Mesendoderm (in vitro differentiated cells): Measurements from ENCODE around the gene NUPR1. TPM values are rescaled to one million over a fixed set of nuclear protein-coding genes. Genes with fewer than 3 reads are reported as not detected.

Source experiments
- DNase-seq: peaks from one replicate; pipeline ENCODE4 v3.0.0; 2013
- H2AK5ac ChIP-seq: 2 replicates; pipeline ENCODE4 v1.6.1; 2013; ENCODE audit warnings: low read length, inconsistent platforms
- H2BK120ac ChIP-seq: 2 replicates; pipeline ENCODE4 v1.6.1; 2013; ENCODE audit warnings: low read depth, mild to moderate bottlenecking, low read length, moderate library complexity, mixed read lengths
- H2BK15ac ChIP-seq: replicated peaks from 2 replicates; pipeline ENCODE4 v1.6.1; 2013; ENCODE audit warnings: low read depth, mild to moderate bottlenecking, moderate library complexity
- H2BK5ac ChIP-seq: 2 replicates; pipeline ENCODE4 v1.6.1; 2013; ENCODE audit warnings: low read length, inconsistent platforms
- H3K18ac ChIP-seq: 2 replicates; pipeline ENCODE4 v1.6.1; 2013; ENCODE audit warnings: mild to moderate bottlenecking, low read length, mixed read lengths
- H3K23ac ChIP-seq: one replicate; pipeline ENCODE4 v1.6.1; 2013; ENCODE audit warnings: low read length
- H3K27ac ChIP-seq: 2 replicates; pipeline ENCODE4 v1.5.1; 2013; ENCODE audit warnings: low read depth, mild to moderate bottlenecking, inconsistent platforms, low read length, moderate library complexity
- H3K27me3 ChIP-seq: 2 replicates; pipeline ENCODE4 v1.6.1; 2013; ENCODE audit warnings: low read length, control low read depth, mild to moderate bottlenecking, inconsistent platforms; ENCODE audit not compliant: insufficient read depth, poor library complexity
- H3K36me3 ChIP-seq: 2 replicates; pipeline ENCODE4 v1.6.1; 2013; ENCODE audit warnings: low read length, inconsistent platforms; ENCODE audit not compliant: control insufficient read depth, insufficient read depth
- H3K4ac ChIP-seq: one replicate; pipeline ENCODE4 v1.6.1; 2013; ENCODE audit warnings: low read depth, mild to moderate bottlenecking, low read length, moderate library complexity
- H3K4me1 ChIP-seq: 2 replicates; pipeline ENCODE4 v1.6.1; 2013; ENCODE audit warnings: low read depth, low read length, inconsistent platforms; ENCODE audit not compliant: control insufficient read depth
- H3K4me2 ChIP-seq: 2 replicates; pipeline ENCODE4 v1.6.1; 2013; ENCODE audit warnings: low read length
- H3K4me3 ChIP-seq: 2 replicates; pipeline ENCODE4 v1.5.1; 2013; ENCODE audit warnings: mild to moderate bottlenecking, low read length
- H3K56ac ChIP-seq: one replicate; pipeline ENCODE4 v1.6.1; 2013; ENCODE audit warnings: low read length
- H3K79me1 ChIP-seq: 2 replicates; pipeline ENCODE4 v1.6.1; 2013; ENCODE audit warnings: low read length, inconsistent platforms
- H3K79me2 ChIP-seq: 2 replicates; pipeline ENCODE4 v1.6.1; 2013; ENCODE audit warnings: mild to moderate bottlenecking, low read length; ENCODE audit not compliant: control insufficient read depth, insufficient read depth
- H3K9ac ChIP-seq: 2 replicates; pipeline ENCODE4 v1.6.1; 2013; ENCODE audit warnings: low read length, inconsistent platforms
- H4K5ac ChIP-seq: one replicate; pipeline ENCODE4 v1.6.1; 2013; ENCODE audit warnings: low read length
- H4K8ac ChIP-seq: one replicate; pipeline ENCODE4 v1.6.1; 2013; ENCODE audit warnings: low read depth, mild to moderate bottlenecking, control low read depth, low read length, moderate library complexity
- WGBS: extraction: QIAGEN DNeasy Blood & Tissue Kit; methylation state at CpG from one replicate; pipeline ENCODE4 v1.1.7; 2013; ENCODE audit warnings: low lambda C conversion rate, missing lambda C conversion rate; ENCODE audit not compliant: insufficient coverage; ENCODE audit errors: extremely low coverage; 5-methylcytosine and 5-hydroxymethylcytosine counted together
- polyA plus RNA-seq, 2 experiments: library from polyadenylated mRNA; stranded (reverse); fragments of 200-250 nt; gene quantifications; one replicate each; pipeline ENCODE4 v1.2.3, GENCODE V29; 2013

NUPR1 gene, protein sequence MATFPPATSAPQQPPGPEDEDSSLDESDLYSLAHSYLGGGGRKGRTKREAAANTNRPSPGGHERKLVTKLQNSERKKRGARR
- polyA plus RNA-seq (2013, experiment 1 of 2): 0.17 TPM
- 0.14 TPM for polyA plus RNA-seq (2013, experiment 2 of 2)

DNA sequence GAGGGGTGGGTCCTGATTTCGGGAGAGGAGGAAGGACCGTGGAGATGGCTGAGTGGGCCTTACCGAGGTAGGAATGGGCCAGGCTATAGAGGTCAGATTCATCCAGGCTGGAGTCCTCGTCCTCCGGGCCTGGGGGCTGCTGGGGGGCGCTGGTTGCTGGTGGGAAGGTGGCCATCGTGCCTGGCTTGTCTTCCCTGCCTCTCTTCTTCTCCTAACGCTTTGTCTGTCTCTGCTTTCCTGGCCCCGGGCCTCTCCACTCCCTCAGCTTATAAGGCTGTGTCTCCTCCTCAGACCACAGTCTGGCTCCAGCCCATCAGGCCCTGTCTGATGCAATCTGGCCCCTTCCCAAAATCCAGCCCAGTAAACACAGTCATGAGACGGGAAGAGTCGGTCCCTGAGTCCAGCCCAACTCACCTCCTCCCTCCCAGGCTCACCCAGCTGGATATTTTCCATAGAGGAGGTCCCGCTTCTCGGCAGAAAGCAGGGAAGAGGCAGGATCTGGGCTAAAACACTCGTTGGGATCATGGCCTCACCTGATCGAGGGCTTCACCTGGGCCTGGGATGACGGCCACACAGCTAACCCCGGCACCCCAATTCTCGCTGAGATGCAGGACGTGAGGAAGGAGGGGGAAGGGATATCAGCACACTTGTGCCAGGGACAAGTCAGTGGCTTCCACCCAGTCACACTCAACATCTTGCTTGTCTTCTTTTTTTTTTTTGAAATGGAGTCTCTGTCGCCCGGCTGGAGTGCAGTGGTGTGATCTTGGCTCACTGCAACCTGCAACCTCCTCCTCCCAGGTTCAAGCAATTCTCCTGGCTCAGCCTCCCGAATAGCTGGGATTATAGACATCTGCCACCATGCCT, at the start of gene NUPR1:
TSS of gene NUPR1 (minus strand) at position 242 of the 864 bp plus-strand sequence. CDS start at position 175, 67 bp downstream.
- Histone ChIP-seq H3K56ac (no peak within 1 kb of the TSS), H2BK5ac (no peak within 1 kb of the TSS), H2BK15ac (no peak within 1 kb of the TSS), H3K27me3 (no peaks in the 10 kb centered on the region), H3K18ac (no peak within 1 kb of the TSS), H2BK120ac (no peak within 1 kb of the TSS), H3K79me2 (no peaks in the 10 kb centered on the region), H4K5ac (no peak within 1 kb of the TSS), H3K4me2 (no peak within 1 kb of the TSS), H3K79me1 (no peaks in the 10 kb centered on the region), H3K9ac (no peak within 1 kb of the TSS), H2AK5ac (no peak within 1 kb of the TSS), H3K4ac (no peak within 1 kb of the TSS), H3K36me3 (no peaks in the 10 kb centered on the region), H3K4me3 (no peak within 1 kb of the TSS), H3K4me1 (no peaks in the 10 kb centered on the region), H3K27ac (no peak within 1 kb of the TSS), H4K8ac (no peak within 1 kb of the TSS), H3K23ac (no peak within 1 kb of the TSS)
- DNase-seq: peak; percentile 11
- WGBS: no CpG with 5 or more reads among the region's 22 CpGs

DNA sequence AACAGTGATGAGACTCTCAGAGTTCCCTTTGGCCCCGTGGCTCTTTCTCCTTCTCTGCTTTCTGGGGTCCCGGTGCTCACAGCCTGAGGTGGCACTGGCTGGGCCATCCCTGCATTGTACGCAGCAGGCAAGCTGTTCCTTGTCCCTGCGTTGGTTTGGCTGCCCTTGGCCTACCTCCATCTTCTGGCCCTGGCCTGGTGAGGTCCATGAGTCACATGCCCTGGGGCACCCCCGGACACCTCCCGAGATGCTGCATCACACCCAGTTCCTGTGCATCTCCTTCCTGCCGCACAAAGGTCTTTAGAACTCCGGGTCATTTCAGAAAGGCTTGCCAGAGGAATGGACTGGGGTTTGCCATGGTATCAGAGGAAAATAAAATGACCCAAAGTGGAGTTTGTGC, 48.6 kb upstream of the NUPR1 start:
- H3K4me3 ChIP-seq: no peak overlapping the region
- no peak overlapping the region for H2BK5ac ChIP-seq
- no peaks in the 10 kb centered on the region for H3K27me3 ChIP-seq
- H4K5ac ChIP-seq: no peak overlapping the region
- H3K79me2 ChIP-seq: no peaks in the 10 kb centered on the region
- no CpG with 5 or more reads among the region's 8 CpGs for WGBS
- H3K36me3 ChIP-seq: no peaks in the 10 kb centered on the region
- no peak overlapping the region for H3K23ac ChIP-seq
- H3K79me1 ChIP-seq: no peaks in the 10 kb centered on the region
- no peak overlapping the region for H2BK120ac ChIP-seq
- no peak overlapping the region for H4K8ac ChIP-seq
- no peak overlapping the region for H3K9ac ChIP-seq
- H3K4me1 ChIP-seq: no peaks in the 10 kb centered on the region
- H2BK15ac ChIP-seq: no peak overlapping the region
- no peak overlapping the region for H3K27ac ChIP-seq
- no peak overlapping the region for H2AK5ac ChIP-seq
- H3K4me2 ChIP-seq: no peak overlapping the region
- H3K18ac ChIP-seq: no peak overlapping the region
- no peak for DNase-seq
- no peak overlapping the region for H3K56ac ChIP-seq
- no peak overlapping the region for H3K4ac ChIP-seq

DNA sequence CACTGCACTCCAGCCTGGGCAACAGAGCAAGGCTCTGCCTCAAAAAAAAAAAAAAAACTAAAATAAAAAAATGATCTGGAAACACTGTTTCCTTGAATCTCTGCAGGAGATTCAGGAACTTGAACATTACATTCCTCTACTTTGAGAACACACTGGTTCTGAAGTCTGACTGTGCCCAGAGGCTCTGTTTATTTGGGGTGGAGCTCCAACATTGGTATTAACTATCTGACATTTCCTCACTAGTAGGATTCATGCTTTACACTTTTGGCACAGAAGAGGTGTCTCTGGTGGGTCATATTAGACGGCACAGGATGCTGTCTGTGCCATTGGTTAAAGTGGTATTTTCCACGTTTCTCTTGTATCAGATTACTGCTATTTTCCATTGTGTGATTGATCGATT, 47.7 kb upstream of the NUPR1 start:
- H3K4me3 ChIP-seq: no peak overlapping the region
- no peaks in the 10 kb centered on the region for H3K27me3 ChIP-seq
- no peak overlapping the region for H3K23ac ChIP-seq
- H3K4me2 ChIP-seq: no peak overlapping the region
- H3K36me3 ChIP-seq: no peaks in the 10 kb centered on the region
- no CpG with 5 or more reads among the region's 3 CpGs for WGBS
- H4K8ac ChIP-seq: no peak overlapping the region
- no peaks in the 10 kb centered on the region for H3K4me1 ChIP-seq
- no peak overlapping the region for H3K27ac ChIP-seq
- no peaks in the 10 kb centered on the region for H3K79me2 ChIP-seq
- H2BK120ac ChIP-seq: no peak overlapping the region
- no peak overlapping the region for H3K18ac ChIP-seq
- no peak overlapping the region for H2BK5ac ChIP-seq
- no peak overlapping the region for H2AK5ac ChIP-seq
- H3K4ac ChIP-seq: no peak overlapping the region
- H3K79me1 ChIP-seq: no peaks in the 10 kb centered on the region
- H2BK15ac ChIP-seq: no peak overlapping the region
- no peak overlapping the region for H4K5ac ChIP-seq
- H3K9ac ChIP-seq: no peak overlapping the region
- no peak for DNase-seq
- H3K56ac ChIP-seq: no peak overlapping the region

DNA sequence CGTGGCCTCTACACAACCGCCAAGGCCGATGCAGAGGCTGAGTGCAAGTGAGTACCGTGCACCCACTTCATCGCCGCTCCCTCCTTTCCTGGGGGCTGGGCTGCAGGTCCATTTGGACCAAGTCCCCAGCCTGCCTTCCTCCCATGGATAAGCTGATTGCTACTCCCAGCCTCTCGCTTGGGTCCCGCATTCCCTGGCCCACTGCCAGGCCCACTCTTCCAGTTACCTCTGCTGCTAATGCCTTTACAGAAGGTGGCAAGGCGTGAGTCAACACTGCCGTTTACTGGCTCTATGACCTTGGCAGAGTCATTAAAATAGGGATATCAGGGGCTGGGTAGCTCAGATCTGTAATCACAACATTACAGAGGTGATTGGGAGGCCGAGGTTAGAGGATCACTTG, 46.9 kb upstream of the NUPR1 start:
- no peaks in the 10 kb centered on the region for H3K79me1 ChIP-seq

DNA sequence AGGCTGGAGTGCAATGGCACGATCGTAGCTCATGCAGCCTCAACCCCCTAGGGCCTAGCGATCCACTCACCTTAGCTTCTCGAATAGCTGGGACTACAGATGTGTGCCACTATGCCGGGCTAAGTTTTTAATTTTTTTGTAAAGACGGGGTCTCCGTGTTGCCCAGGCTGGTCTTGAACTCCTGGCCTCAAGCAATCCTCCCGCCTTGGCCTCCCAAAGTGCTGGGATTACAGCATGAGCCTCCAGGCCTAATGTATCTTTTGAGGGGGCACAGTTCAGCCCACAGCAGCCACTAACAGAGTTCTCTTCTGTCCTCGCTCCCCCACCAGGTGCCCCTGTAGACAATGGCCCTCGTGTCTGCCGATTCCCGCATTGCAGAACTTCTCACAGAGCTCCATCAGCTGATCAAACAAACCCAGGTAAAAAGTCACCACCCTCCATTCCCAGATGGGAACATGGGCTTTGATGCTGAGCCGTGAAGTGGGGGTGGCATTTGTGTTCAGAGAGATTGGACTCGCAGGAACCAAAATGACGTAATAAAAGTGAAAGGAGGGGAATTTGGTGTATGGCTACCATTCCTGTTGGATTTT, 42.0 kb upstream of the NUPR1 start:
- Histone ChIP-seq H3K4me3 (no peak overlapping the region), H3K36me3 (no peaks in the 10 kb centered on the region), H3K4ac (no peak overlapping the region), H3K23ac (no peak overlapping the region), H3K18ac (no peak overlapping the region), H2BK120ac (no peak overlapping the region), H2BK5ac (no peak overlapping the region), H3K27ac (no peak overlapping the region), H3K4me1 (no peaks in the 10 kb centered on the region), H3K4me2 (no peak overlapping the region), H3K79me2 (no peaks in the 10 kb centered on the region), H3K9ac (no peak overlapping the region), H4K5ac (no peak overlapping the region), H4K8ac (no peak overlapping the region), H2AK5ac (no peak overlapping the region), H3K79me1 (no peaks in the 10 kb centered on the region), H3K56ac (no peak overlapping the region), H3K27me3 (no peaks in the 10 kb centered on the region), H2BK15ac (no peak overlapping the region)
- WGBS: no CpG with 5 or more reads among the region's 15 CpGs
- DNase-seq: no peak

More for the DNA sequence above, 46.9 kb upstream of the NUPR1 start:
- H2BK5ac ChIP-seq: no peak overlapping the region
- no peak overlapping the region for H3K56ac ChIP-seq
- no peak overlapping the region for H3K4ac ChIP-seq
- no peak overlapping the region for H3K18ac ChIP-seq
- no peak for DNase-seq
- no peaks in the 10 kb centered on the region for H3K27me3 ChIP-seq
- WGBS: no CpG with 5 or more reads among the region's 11 CpGs
- no peaks in the 10 kb centered on the region for H3K79me2 ChIP-seq
- no peak overlapping the region for H3K4me3 ChIP-seq
- no peak overlapping the region for H2BK120ac ChIP-seq
- H3K4me1 ChIP-seq: no peaks in the 10 kb centered on the region
- no peak overlapping the region for H3K27ac ChIP-seq
- no peak overlapping the region for H2AK5ac ChIP-seq
- H3K36me3 ChIP-seq: no peaks in the 10 kb centered on the region
- H3K9ac ChIP-seq: no peak overlapping the region
- H2BK15ac ChIP-seq: no peak overlapping the region
- no peak overlapping the region for H3K23ac ChIP-seq
- H4K8ac ChIP-seq: no peak overlapping the region
- H3K4me2 ChIP-seq: no peak overlapping the region
- no peak overlapping the region for H4K5ac ChIP-seq
